ENCODE data around the gene MTSS2. TPM values are rescaled to one million over a fixed set of nuclear protein-coding genes. Genes with fewer than 3 reads are reported as not detected.
A peak's percentile ranks its signal among the peaks of the same experiment; 100 is the strongest.

MTSS2 gene
- total RNA-seq, 2 donors from 2014 or later, result 57.3 to 58.5 TPM

GRCh38 chr16:70692130-70692872 is 6.4 kb upstream of the MTSS2 start:
- TF ChIP-seq CTCF (IDR thresholded peaks at IDR 0.05), result no peak
- no peaks in the 10 kb centered on the region for H3K9me3 ChIP-seq
- H3K27me3 ChIP-seq (replicated peaks; ENCODE audit: insufficient read depth), result no peaks in the 10 kb centered on the region
- H3K4me1 ChIP-seq (ENCODE audit: control insufficient read depth in 1 of 2, low read depth in 2 of 2), result peaks cover 57 to 97% of the 10 kb centered on the region in 2 donors
- H3K36me3 ChIP-seq, result no peaks in the 10 kb centered on the region
- ATAC-seq (ENCODE audit: insufficient number of reproducible peaks, low FRiP score, low read depth), result no peak
- no peak overlapping the region for H3K4me3 ChIP-seq
- H3K27ac ChIP-seq, result peak overlapping the region; percentile 97 to 100
- DNase-seq (ENCODE audit: low spot score), result no peak

GRCh38 chr16:70691223-70692129 is 5.6 kb upstream of the MTSS2 start:
- Histone ChIP-seq H3K4me1 (ENCODE audit: control insufficient read depth in 1 of 2, low read depth in 2 of 2) (peaks cover 61 to 97% of the 10 kb centered on the region in 2 donors), H3K27me3 (replicated peaks; ENCODE audit: insufficient read depth) (no peaks in the 10 kb centered on the region), H3K4me3 (no peak overlapping the region), H3K27ac (peak overlapping the region; percentile 97 to 100), H3K36me3 (no peaks in the 10 kb centered on the region), H3K9me3 (no peaks in the 10 kb centered on the region)
- ATAC-seq (ENCODE audit: insufficient number of reproducible peaks, low FRiP score, low read depth) (peak; percentile 92), DNase-seq (ENCODE audit: low spot score) (peak; percentile 87)
- TF ChIP-seq CTCF (IDR thresholded peaks at IDR 0.05), result no peak

- no peaks in the 10 kb centered on the region for H3K27me3 ChIP-seq (replicated peaks; ENCODE audit: insufficient read depth)
- peak overlapping the region; percentile 97 to 100 for H3K27ac ChIP-seq
- no peaks in the 10 kb centered on the region for H3K36me3 ChIP-seq
- H3K9me3 ChIP-seq, result no peaks in the 10 kb centered on the region
- ATAC-seq (ENCODE audit: insufficient number of reproducible peaks, low FRiP score, low read depth), result no peak
- no peak for DNase-seq (ENCODE audit: low spot score)
- no peak overlapping the region for H3K4me3 ChIP-seq
- peaks cover 63 to 89% of the 10 kb centered on the region in 2 donors for H3K4me1 ChIP-seq (ENCODE audit: control insufficient read depth in 1 of 2, low read depth in 2 of 2)
- TF ChIP-seq CTCF (IDR thresholded peaks at IDR 0.05), result no peak
Measured at GRCh38 chr16:70689970-70690891, 4.4 kb upstream of the MTSS2 start.

- H3K4me3 ChIP-seq, result no peak overlapping the region
- peaks cover 60 to 86% of the 10 kb centered on the region in 2 donors for H3K4me1 ChIP-seq (ENCODE audit: control insufficient read depth in 1 of 2, low read depth in 2 of 2)
- peak overlapping the region; percentile 97 to 100 for H3K27ac ChIP-seq
- H3K9me3 ChIP-seq, result no peaks in the 10 kb centered on the region
- no peaks in the 10 kb centered on the region for H3K27me3 ChIP-seq (replicated peaks; ENCODE audit: insufficient read depth)
- no peaks in the 10 kb centered on the region for H3K36me3 ChIP-seq
- ATAC-seq (ENCODE audit: insufficient number of reproducible peaks, low FRiP score, low read depth), result no peak
- DNase-seq (ENCODE audit: low spot score), result no peak
- TF ChIP-seq CTCF (IDR thresholded peaks at IDR 0.05), result no peak
Measured at GRCh38 chr16:70689035-70689969, 3.4 kb upstream of the MTSS2 start.
